Esophagus squamous epithelium (tissue), 5 donors: ENCODE results near the gene RAD52. TPM values are rescaled to one million over a fixed set of nuclear protein-coding genes. Genes with fewer than 3 reads are reported as not detected.

Source experiments
- DNase-seq: peaks from one replicate; lab custom pipeline; 2025; lab: John Stamatoyannopoulos, UW
- H3K27ac ChIP-seq, 4 donors: fragments of 200-600 bp; sonication (generic); one replicate each; pipeline ENCODE4 v1.5.1; 2016 to 2019; ENCODE audit warnings: mild to moderate bottlenecking in 1 of 4
- H3K27me3 ChIP-seq, 4 donors: fragments of 200-600 bp; sonication (generic); 1 replicate in 3 of 4; 2 replicates in 1 of 4; pipeline versions ENCODE4 v1.5.1 to v1.6.0; 2017 to 2021; ENCODE audit warnings: antibody characterized with exemption in 1 of 4
- H3K36me3 ChIP-seq, 3 donors: fragments of 200-600 bp; sonication (generic); one replicate each; pipeline ENCODE4 v1.5.1; 2016 to 2019
- H3K4me1 ChIP-seq, 3 donors: fragments of 200-600 bp; sonication (generic); one replicate each; pipeline ENCODE4 v1.5.1; 2017 to 2019
- H3K4me3 ChIP-seq, 4 donors: fragments of 200-600 bp; sonication (generic); 1 replicate in 3 of 4; 2 replicates in 1 of 4; pipeline ENCODE4 v1.5.1; 2016 to 2019; ENCODE audit warnings: mild to moderate bottlenecking in 2 of 4, moderate library complexity in 1 of 4
- H3K9me3 ChIP-seq, 3 donors: fragments of 200-600 bp; sonication (generic); one replicate each; pipeline ENCODE4 v1.5.1; 2016 to 2019
- POLR2A ChIP-seq, 4 donors: fragments of 450-650 bp; IDR thresholded peaks; one replicate each; pipeline ENCODE4 v1.6.1; 2017; ENCODE audit warnings: antibody characterized with exemption in 4 of 4, mild to moderate bottlenecking in 4 of 4, moderate library complexity in 3 of 4
- WGBS, 2 donors: methylation state at CpG; one replicate each; pipeline ENCODE4 v1.1.5; 2018; 5-methylcytosine and 5-hydroxymethylcytosine counted together
- intact Hi-C: fragments of 100-400 bp; cut with DNase I; formaldehyde crosslinking; loops from one replicate; pipeline ENCODE4 v1.15.0; 2022
- total RNA-seq, 4 donors: library from RNA; depleted of rRNA; stranded (reverse); fragments of >200 nt; gene quantifications; one replicate each; pipeline ENCODE4 v1.1.0, GENCODE V29; 2016
- TF ChIP-seq, protein P1 (sequence below), 6 experiments: fragments of 450-650 bp in 4 of 6; fragments of 200-600 bp in 2 of 6; sonication (generic) in 2 of 6; IDR thresholded peaks; one replicate each; pipeline ENCODE4 v1.5.1; 2016 to 2019; ENCODE audit warnings: antibody characterized with exemption in 6 of 6, mild to moderate bottlenecking in 4 of 6, moderate library complexity in 4 of 6
- donor health status: DM: yes; HTN: yes; CAD: no.

RAD52 gene
- total RNA-seq, 4 donors from 2014 or later, result 6.2 to 8.0 (median 7.5) TPM

DNA sequence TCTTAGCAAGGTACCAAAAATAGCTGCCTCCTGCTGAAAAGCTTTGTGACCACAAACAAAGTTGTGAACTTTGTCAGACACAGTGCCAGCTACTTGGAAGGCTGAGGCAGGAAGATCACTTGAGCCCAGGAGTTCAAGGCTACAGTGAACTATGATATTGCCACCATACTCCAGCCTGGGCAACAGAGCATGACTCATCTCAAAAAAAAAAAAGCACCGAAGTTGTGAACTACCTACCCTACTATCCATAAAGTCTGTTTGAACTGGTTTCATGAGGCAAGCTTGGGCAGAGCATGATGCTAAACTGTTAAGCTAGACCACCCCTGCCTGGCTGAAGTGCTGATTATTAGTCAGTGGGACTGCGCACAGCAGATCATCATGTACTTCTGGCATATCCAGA is 75.5 kb downstream of the RAD52 start:
- H3K27ac ChIP-seq, result no peak overlapping the region
- no peaks in the 10 kb centered on the region for H3K4me1 ChIP-seq
- intact Hi-C loops, result no loop called here
- no peak for DNase-seq
- H3K36me3 ChIP-seq, result peaks cover 0 to 100% (median 16%) of the 10 kb centered on the region in 3 donors
- H3K9me3 ChIP-seq, result no peaks in the 10 kb centered on the region
- no peak for TF ChIP-seq POLR2A (IDR thresholded peaks at IDR 0.05)
- TF ChIP-seq, protein P1, sequence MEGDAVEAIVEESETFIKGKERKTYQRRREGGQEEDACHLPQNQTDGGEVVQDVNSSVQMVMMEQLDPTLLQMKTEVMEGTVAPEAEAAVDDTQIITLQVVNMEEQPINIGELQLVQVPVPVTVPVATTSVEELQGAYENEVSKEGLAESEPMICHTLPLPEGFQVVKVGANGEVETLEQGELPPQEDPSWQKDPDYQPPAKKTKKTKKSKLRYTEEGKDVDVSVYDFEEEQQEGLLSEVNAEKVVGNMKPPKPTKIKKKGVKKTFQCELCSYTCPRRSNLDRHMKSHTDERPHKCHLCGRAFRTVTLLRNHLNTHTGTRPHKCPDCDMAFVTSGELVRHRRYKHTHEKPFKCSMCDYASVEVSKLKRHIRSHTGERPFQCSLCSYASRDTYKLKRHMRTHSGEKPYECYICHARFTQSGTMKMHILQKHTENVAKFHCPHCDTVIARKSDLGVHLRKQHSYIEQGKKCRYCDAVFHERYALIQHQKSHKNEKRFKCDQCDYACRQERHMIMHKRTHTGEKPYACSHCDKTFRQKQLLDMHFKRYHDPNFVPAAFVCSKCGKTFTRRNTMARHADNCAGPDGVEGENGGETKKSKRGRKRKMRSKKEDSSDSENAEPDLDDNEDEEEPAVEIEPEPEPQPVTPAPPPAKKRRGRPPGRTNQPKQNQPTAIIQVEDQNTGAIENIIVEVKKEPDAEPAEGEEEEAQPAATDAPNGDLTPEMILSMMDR (IDR thresholded peaks at IDR 0.05), result no peak
- no peak overlapping the region for H3K4me3 ChIP-seq
- no peaks in the 10 kb centered on the region for H3K27me3 ChIP-seq
- 31 to 48% methylated on average over 2 of the region's 2 CpGs for WGBS, 2 donors

DNA sequence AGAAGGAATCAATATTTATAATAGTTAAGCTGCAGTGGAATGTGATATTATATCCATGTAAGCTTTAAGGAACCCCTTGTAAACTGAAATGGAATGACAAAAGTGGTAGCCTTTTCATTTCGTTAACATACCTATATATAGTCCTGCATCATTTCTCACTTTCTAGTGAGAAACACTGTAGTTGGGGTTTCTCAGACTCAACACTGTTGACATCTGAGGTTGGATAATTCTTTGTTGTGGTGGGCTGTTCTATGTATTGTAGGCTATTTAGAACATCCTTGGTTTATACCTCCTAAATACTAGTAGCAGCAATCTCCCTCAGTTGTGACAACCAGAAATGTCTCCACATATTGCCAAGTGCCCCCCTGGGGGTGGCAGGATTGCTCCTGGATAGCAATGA is 79.1 kb downstream of the RAD52 start:
- Histone ChIP-seq H3K27me3 (no peaks in the 10 kb centered on the region), H3K4me3 (no peak overlapping the region), H3K27ac (no peak overlapping the region), H3K9me3 (no peaks in the 10 kb centered on the region), H3K36me3 (peaks cover 4 to 100% (median 29%) of the 10 kb centered on the region in 3 donors), H3K4me1 (no peaks in the 10 kb centered on the region)
- TF ChIP-seq, protein P1 (IDR thresholded peaks at IDR 0.05), result no peak
- TF ChIP-seq POLR2A (IDR thresholded peaks at IDR 0.05), result no peak
- 74 to 88% methylated on average over 1 of the region's 1 CpG for WGBS, 2 donors
- DNase-seq, result no peak
- intact Hi-C loops, result no loop called here

DNA sequence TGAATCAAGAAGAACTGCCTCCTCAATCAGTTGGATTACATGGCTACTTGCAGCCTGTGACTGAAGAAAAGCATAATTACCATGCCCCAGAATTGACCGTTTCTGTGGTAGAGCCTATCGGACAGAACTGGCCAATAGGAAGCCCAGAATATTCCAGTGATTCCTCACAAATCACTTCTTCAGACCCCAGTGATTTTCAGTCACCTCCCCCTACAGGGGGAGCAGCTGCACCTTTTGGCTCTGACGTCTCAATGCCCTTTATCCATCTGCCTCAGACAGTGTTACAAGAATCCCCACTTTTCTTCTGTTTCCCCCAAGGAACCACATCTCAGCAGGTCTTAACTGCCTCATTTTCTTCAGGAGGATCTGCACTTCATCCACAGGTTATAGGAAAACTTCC is 80.8 kb downstream of the RAD52 start:
- Histone ChIP-seq H3K9me3 (no peaks in the 10 kb centered on the region), H3K27me3 (no peaks in the 10 kb centered on the region), H3K4me3 (no peak overlapping the region), H3K27ac (no peak overlapping the region), H3K4me1 (peaks cover 0 to 7% (median 0%) of the 10 kb centered on the region in 3 donors), H3K36me3 (peaks cover 4 to 100% (median 29%) of the 10 kb centered on the region in 3 donors)
- WGBS, 2 donors, result 77 to 90% methylated on average over 3 of the region's 3 CpGs
- no peak for TF ChIP-seq POLR2A (IDR thresholded peaks at IDR 0.05)
- TF ChIP-seq, protein P1 (IDR thresholded peaks at IDR 0.05), result no peak
- DNase-seq, result no peak
- intact Hi-C loops, result no loop called here

DNA sequence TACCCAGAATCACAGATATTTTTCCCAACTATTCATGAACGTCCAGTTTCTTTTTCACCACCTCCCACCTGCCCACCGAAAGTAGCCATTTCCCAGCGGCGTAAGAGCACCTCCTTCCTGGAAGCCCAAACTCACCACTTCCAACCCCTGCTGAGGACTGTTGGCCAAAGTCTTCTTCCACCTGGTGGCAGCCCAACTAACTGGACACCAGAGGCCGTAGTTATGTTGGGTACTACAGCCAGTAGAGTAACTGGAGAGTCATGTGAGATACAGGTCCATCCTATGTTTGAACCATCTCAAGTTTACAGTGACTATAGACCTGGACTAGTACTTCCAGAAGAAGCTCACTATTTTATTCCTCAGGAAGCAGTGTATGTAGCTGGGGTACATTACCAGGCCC is 81.6 kb downstream of the RAD52 start:
- Histone ChIP-seq H3K27me3 (no peaks in the 10 kb centered on the region), H3K36me3 (peaks cover 4 to 100% (median 28%) of the 10 kb centered on the region in 3 donors), H3K27ac (no peak overlapping the region), H3K9me3 (no peaks in the 10 kb centered on the region), H3K4me1 (peaks cover 0 to 14% (median 0%) of the 10 kb centered on the region in 3 donors), H3K4me3 (no peak overlapping the region)
- no peak for DNase-seq
- TF ChIP-seq, protein P1 (IDR thresholded peaks at IDR 0.05), result no peak
- no peak for TF ChIP-seq POLR2A (IDR thresholded peaks at IDR 0.05)
- intact Hi-C loops, result no loop called here
- 93 to 97% methylated on average over 4 to 5 of the region's 5 CpGs for WGBS, 2 donors

DNA sequence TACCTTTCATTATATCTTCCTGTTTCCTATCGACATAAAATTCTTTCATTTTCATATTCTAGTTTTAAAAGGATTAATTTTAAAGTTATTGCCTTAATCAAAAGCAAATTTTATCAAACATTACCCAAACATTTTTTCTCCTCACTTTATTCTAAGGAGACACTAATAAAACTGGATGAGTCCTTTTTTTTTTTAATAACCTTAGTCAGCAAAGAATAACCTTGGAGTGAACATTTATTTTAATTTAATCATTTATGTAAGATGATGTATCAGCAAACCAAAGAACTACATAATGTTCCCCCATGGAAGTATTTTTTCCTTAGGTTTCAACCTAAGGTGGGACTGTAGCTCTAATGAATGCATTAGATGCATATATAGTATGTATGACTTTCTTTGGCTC is 83.9 kb downstream of the RAD52 start:
- Histone ChIP-seq H3K4me1 (peaks cover 0 to 37% (median 6%) of the 10 kb centered on the region in 3 donors), H3K36me3 (peaks cover 4 to 100% (median 25%) of the 10 kb centered on the region in 3 donors), H3K27me3 (no peaks in the 10 kb centered on the region), H3K4me3 (no peak overlapping the region), H3K9me3 (no peaks in the 10 kb centered on the region), H3K27ac (no peak overlapping the region)
- intact Hi-C loops, result no loop called here
- DNase-seq, result no peak
- no peak for TF ChIP-seq POLR2A (IDR thresholded peaks at IDR 0.05)
- TF ChIP-seq, protein P1 (IDR thresholded peaks at IDR 0.05), result no peak
- WGBS, 2 donors, result 69 to 73% methylated on average over 1 of the region's 1 CpG
